ENCODE results near the gene COG1. TPM values are rescaled to one million over a fixed set of nuclear protein-coding genes. Genes with fewer than 3 reads are reported as not detected.

Gene COG1
- polyA plus RNA-seq, 1 of the 3 experiments (the other 2 are of a cell fraction) = 52.8 TPM

GRCh38 chr17:73231841-73232586 is 39.2 kb downstream of the COG1 start:
- POLR2A ChIA-PET = interaction anchor here (0.9 to 1.9 kb wide), 10 partner anchors 9 to 138 kb away, joined by 3 to 14 read pairs (median 4); partner anchors contain the start of genes CDC42EP4 and COG1
- peak; percentile 63; the same call in 1 of the 2 replicates for TF ChIP-seq TAF1 (IDR thresholded peaks at IDR 0.05; ENCODE audit: borderline replicate concordance, low read depth, low read length)
- no peak; the same call in 1 of the 2 replicates for TF ChIP-seq GATA2 (CRISPR knock-in tag; IDR thresholded peaks at IDR 0.05)
- TF ChIP-seq SIN3A (IDR thresholded peaks at IDR 0.05; ENCODE audit: borderline replicate concordance, low read depth, low read length) = peak; percentile 69; the same call in 1 of the 2 replicates
- TF ChIP-seq MXI1 (IDR thresholded peaks at IDR 0.05; ENCODE audit: low read depth, low read length) = peak; percentile 66
- no peak for TF ChIP-seq TEAD4 (IDR thresholded peaks at IDR 0.05; ENCODE audit: borderline replicate concordance, insufficient read depth)
- TF ChIP-seq, protein P1, sequence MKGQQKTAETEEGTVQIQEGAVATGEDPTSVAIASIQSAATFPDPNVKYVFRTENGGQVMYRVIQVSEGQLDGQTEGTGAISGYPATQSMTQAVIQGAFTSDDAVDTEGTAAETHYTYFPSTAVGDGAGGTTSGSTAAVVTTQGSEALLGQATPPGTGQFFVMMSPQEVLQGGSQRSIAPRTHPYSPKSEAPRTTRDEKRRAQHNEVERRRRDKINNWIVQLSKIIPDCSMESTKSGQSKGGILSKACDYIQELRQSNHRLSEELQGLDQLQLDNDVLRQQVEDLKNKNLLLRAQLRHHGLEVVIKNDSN (IDR thresholded peaks at IDR 0.05; ENCODE audit: borderline replicate concordance, low read depth) = no peak
- peak; percentile 42; the same call in 1 of the 2 replicates for TF ChIP-seq YY1 (IDR thresholded peaks at IDR 0.05; ENCODE audit: low read depth)
- no peak; the same call in 1 of the 2 replicates for TF ChIP-seq TCF12 (IDR thresholded peaks at IDR 0.05)
- TF ChIP-seq, protein P2, sequence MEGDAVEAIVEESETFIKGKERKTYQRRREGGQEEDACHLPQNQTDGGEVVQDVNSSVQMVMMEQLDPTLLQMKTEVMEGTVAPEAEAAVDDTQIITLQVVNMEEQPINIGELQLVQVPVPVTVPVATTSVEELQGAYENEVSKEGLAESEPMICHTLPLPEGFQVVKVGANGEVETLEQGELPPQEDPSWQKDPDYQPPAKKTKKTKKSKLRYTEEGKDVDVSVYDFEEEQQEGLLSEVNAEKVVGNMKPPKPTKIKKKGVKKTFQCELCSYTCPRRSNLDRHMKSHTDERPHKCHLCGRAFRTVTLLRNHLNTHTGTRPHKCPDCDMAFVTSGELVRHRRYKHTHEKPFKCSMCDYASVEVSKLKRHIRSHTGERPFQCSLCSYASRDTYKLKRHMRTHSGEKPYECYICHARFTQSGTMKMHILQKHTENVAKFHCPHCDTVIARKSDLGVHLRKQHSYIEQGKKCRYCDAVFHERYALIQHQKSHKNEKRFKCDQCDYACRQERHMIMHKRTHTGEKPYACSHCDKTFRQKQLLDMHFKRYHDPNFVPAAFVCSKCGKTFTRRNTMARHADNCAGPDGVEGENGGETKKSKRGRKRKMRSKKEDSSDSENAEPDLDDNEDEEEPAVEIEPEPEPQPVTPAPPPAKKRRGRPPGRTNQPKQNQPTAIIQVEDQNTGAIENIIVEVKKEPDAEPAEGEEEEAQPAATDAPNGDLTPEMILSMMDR (IDR thresholded peaks at IDR 0.05) = peak; percentile 10; the same call in 1 of the 2 replicates
- peak; percentile 61; the same call in 1 of the 2 replicates for TF ChIP-seq POLR2AphosphoS5 (IDR thresholded peaks at IDR 0.05; ENCODE audit: low read depth, low read length)
- peak; percentile 82 for TF ChIP-seq ELF1 (IDR thresholded peaks at IDR 0.05)
- TF ChIP-seq MAX (IDR thresholded peaks at IDR 0.05; ENCODE audit: low read depth) = 0 out of 2 replicates have a peak, but pooled peaks have one; percentile 46
- peak; percentile 74 for TF ChIP-seq GABPA (IDR thresholded peaks at IDR 0.05; ENCODE audit: low read depth)
- no peak for TF ChIP-seq ZBTB33 (IDR thresholded peaks at IDR 0.05; ENCODE audit: borderline replicate concordance, low read depth)
- TF ChIP-seq RAD21 (IDR thresholded peaks at IDR 0.05; ENCODE audit: low read length) = 0 out of 2 replicates have a peak, but pooled peaks have one; percentile 24
- TF ChIP-seq EZH2phosphoT487 (IDR thresholded peaks at IDR 0.05; ENCODE audit: borderline replicate concordance, low read depth) = no peak
- peak in 1 of 2 experiments; percentile 47; a peak in 2 of 4 replicates for TF ChIP-seq EP300 (IDR thresholded peaks at IDR 0.05; ENCODE audit: borderline replicate concordance in 1 of 2, low read depth in 1 of 2, low read length in 1 of 2)
- TF ChIP-seq NRF1 (IDR thresholded peaks at IDR 0.05; ENCODE audit: low read depth, low read length) = peak; percentile 99
- TF ChIP-seq FOXJ3 (CRISPR knock-in tag; IDR thresholded peaks at IDR 0.05) = no peak
- TF ChIP-seq SMC3 (IDR thresholded peaks at IDR 0.05; ENCODE audit: low read depth, low read length) = peak; percentile 32; the same call in 1 of the 2 replicates
- WGBS (ENCODE audit: low lambda C conversion rate) = 1% methylated on average over 23 of the region's 63 CpGs

More at GRCh38 chr17:73231841-73232586, 39.2 kb downstream of the COG1 start:
- Histone ChIP-seq H3K4me2 (peak overlapping the region; percentile 78), H3K27me3 (ENCODE audit: insufficient read depth) (no peaks in the 10 kb centered on the region), H3K79me2 (ENCODE audit: insufficient read depth) (peaks cover 85% of the 10 kb centered on the region), H3K4me3 (ENCODE audit: low read depth in 2 of 2, low read length in 1 of 2) (peak overlapping the region; percentile 97 to 98), H3K9ac (peak overlapping the region; percentile 82), H3K4me1 (ENCODE audit: control insufficient read depth in 1 of 2, insufficient read depth in 2 of 2, low read depth in 1 of 2, low read length in 1 of 2) (peaks cover 24 to 29% of the 10 kb centered on the region in 2 experiments), H3K9me2 (no peaks in the 10 kb centered on the region), H3F3A (replicated peaks; ENCODE audit: insufficient read depth) (peaks cover 22% of the 10 kb centered on the region), H3K27ac (ENCODE audit: low read depth in 2 of 2, low read length in 1 of 2) (peak overlapping the region; percentile 59 to 87), H2AFZ (ENCODE audit: low read depth) (peak overlapping the region; percentile 89), H3K36me3 (replicated peaks in 1 of 2; ENCODE audit: control insufficient read depth in 1 of 2, insufficient read depth in 2 of 2, low read length in 1 of 2) (peaks cover 16 to 19% of the 10 kb centered on the region in 2 experiments), H3K9me3 (no peaks in the 10 kb centered on the region), H4K20me1 (ENCODE audit: insufficient read depth) (peaks cover 25% of the 10 kb centered on the region)
- DNase-seq = peak; percentile 100
- CTCF ChIA-PET = interaction anchor here (0.7 to 3.7 kb wide), 20 partner anchors 10 to 675 kb away, joined by 3 to 18 read pairs (median 8); partner anchors contain the start of genes COG1 and SSTR2
